ENCODE data around the gene FBXO11. TPM values are rescaled to one million over a fixed set of nuclear protein-coding genes. Genes with fewer than 3 reads are reported as not detected.
A peak's percentile ranks its signal among the peaks of the same experiment; 100 is the strongest.

The FBXO11 gene
- total and polyA plus RNA-seq, 9 donors: 37.1 to 56.2 (median 43.4) TPM

DNA sequence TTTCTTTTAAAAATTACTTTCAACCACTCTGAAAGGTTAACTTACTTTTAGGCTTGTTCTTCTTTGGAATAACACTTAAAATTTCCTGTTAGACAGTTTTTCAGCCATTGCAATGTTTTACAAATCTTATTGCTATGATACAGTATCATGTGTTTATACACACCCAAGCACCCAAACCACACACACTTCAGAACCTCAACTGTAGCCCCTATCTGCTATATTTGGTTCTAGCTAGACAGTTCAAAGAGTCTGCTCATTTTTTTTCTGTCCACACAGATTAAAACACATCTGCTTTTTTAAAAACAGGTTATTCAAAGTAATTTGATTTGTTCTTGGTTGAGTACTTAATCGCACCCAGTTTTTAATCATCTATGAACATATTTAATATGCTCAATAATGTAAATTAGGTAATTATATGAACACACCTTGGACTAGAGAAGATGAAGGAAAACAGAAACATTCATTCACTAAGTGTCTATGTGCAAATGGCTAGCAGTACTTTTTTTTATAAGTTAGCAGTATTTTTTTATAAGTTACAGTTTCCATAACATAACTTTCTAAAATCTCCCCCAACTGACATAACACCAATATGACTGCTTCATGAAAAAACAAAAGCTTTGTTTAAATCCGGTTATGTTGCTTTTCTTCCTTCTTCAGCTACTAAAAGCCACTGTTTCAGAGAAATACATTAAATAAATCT, 17.6 kb downstream of the FBXO11 start:
- no peaks in the 10 kb centered on the region for H3K9me3 ChIP-seq (replicated peaks; ENCODE audit: control insufficient read depth, low read depth, low read length)
- no peak overlapping the region for H3K27ac ChIP-seq (ENCODE audit: low read length)
- H3K4me1 ChIP-seq (ENCODE audit: control insufficient read depth, insufficient read depth, low read length): no peaks in the 10 kb centered on the region
- WGBS (ENCODE audit: insufficient coverage): no CpG with 5 or more reads among the region's 2 CpGs
- DNase-seq: no peak
- no peaks in the 10 kb centered on the region for H3K27me3 ChIP-seq (ENCODE audit: control insufficient read depth, insufficient read depth, low read length)
- H3K36me3 ChIP-seq (ENCODE audit: control insufficient read depth, insufficient read depth, low read length): peaks cover 2% of the 10 kb centered on the region
- H3K4me3 ChIP-seq (ENCODE audit: low read length): no peak overlapping the region

- no CpG with 5 or more reads among the region's 1 CpG for WGBS (ENCODE audit: insufficient coverage)
- Histone ChIP-seq H3K36me3 (ENCODE audit: control insufficient read depth, insufficient read depth, low read length) (peaks cover 3% of the 10 kb centered on the region), H3K9me3 (replicated peaks; ENCODE audit: control insufficient read depth, low read depth, low read length) (no peaks in the 10 kb centered on the region), H3K27me3 (ENCODE audit: control insufficient read depth, insufficient read depth, low read length) (no peaks in the 10 kb centered on the region), H3K4me1 (ENCODE audit: control insufficient read depth, insufficient read depth, low read length) (no peaks in the 10 kb centered on the region), H3K27ac (ENCODE audit: low read length) (no peak overlapping the region), H3K4me3 (ENCODE audit: low read length) (no peak overlapping the region)
- no peak for DNase-seq
Measured at GRCh38 chr2:47876912-47877311, 29.4 kb downstream of the FBXO11 start.

GRCh38 chr2:47872941-47873340, 33.4 kb downstream of the FBXO11 start:
- Histone ChIP-seq H3K27ac (ENCODE audit: low read length) (no peak overlapping the region), H3K27me3 (ENCODE audit: control insufficient read depth, insufficient read depth, low read length) (no peaks in the 10 kb centered on the region), H3K4me3 (ENCODE audit: low read length) (no peak overlapping the region), H3K9me3 (replicated peaks; ENCODE audit: control insufficient read depth, low read depth, low read length) (no peaks in the 10 kb centered on the region), H3K4me1 (ENCODE audit: control insufficient read depth, insufficient read depth, low read length) (no peaks in the 10 kb centered on the region), H3K36me3 (ENCODE audit: control insufficient read depth, insufficient read depth, low read length) (peaks cover 7% of the 10 kb centered on the region)
- 92% methylated on average over 2 of the region's 2 CpGs for WGBS (ENCODE audit: insufficient coverage)
- no peak for DNase-seq

DNA sequence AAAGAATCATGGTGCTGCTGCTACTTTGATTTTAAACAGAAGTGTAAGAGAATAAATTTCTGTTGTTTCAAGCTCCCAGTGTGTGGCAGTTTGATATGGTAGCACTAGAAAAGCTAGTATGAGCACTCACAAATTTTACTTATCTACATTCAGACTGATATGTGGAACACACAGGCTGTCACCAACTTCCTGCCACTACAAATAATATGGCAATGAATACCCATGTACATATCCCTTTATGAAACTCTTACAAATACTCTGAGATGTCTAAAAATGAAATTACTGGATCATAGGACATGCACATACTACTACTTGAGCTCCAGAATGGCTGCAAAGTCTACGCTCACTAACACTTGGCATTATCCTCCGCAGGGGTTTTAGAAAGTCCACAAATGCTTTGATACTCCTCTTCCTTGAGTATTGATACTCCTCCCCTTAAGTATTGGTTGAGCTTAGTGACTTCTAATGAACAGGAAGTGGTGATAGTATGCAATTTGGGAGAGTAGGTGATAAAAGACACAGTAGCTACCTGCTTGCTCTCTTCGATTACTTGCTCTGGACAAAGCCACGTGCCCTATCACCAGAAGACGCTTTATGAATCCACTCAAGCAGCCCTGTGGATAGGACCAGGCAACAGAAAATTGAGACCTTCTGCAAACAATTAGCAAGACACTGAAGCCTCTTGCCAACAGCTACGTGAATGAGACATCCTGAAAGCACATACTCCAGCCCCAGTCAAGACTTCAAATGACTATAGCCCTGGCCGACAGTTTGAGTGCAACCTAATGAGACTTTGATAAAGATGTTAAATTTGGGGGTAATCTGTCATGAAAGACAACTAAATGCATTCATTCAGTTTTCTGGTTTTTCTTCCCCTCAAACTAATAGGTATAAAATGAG, 35.4 kb downstream of the FBXO11 start:
- H3K27me3 ChIP-seq (ENCODE audit: control insufficient read depth, insufficient read depth, low read length): no peaks in the 10 kb centered on the region
- H3K4me3 ChIP-seq (ENCODE audit: low read length): no peak overlapping the region
- H3K27ac ChIP-seq (ENCODE audit: low read length): no peak overlapping the region
- no peaks in the 10 kb centered on the region for H3K4me1 ChIP-seq (ENCODE audit: control insufficient read depth, insufficient read depth, low read length)
- DNase-seq: no peak
- WGBS (ENCODE audit: insufficient coverage): 79% methylated on average over 2 of the region's 7 CpGs
- H3K36me3 ChIP-seq (ENCODE audit: control insufficient read depth, insufficient read depth, low read length): peaks cover 7% of the 10 kb centered on the region
- H3K9me3 ChIP-seq (replicated peaks; ENCODE audit: control insufficient read depth, low read depth, low read length): no peaks in the 10 kb centered on the region

DNA sequence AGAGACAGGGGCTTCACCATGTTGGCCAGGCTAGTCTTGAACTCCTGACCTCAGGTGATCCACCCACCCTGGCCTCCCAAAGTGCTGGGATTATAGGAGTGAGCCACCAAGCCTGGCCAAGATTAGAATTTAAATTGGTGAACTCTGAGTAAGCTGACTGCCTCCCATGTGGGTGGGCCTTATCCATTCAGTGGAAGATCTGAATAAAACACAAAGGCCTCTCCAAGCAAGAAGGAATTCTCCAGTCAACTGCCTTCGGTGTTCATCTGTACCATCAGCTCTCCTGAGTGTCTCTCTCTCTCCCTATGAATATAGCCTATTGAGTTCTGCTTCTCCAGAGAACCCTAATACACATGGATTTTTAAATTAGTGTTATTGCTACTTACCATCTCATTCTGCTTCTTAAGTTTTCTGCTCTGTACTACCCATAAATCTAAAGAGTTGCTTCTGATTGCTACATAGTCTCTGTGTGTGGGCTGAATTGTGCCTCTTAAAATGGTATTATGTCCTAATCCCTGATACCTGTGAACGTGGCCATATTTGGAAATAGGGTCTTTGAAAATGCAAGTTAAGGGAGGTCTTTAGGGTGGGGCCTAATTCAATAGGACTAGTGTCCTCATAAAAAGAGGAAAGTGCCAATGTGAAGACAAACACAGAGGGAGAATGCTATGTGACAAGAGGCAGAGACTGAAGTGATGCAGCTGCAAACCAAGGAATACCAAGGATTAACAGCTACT, 36.3 kb downstream of the FBXO11 start:
- Histone ChIP-seq H3K4me3 (ENCODE audit: low read length) (no peak overlapping the region), H3K4me1 (ENCODE audit: control insufficient read depth, insufficient read depth, low read length) (no peaks in the 10 kb centered on the region), H3K36me3 (ENCODE audit: control insufficient read depth, insufficient read depth, low read length) (peaks cover 7% of the 10 kb centered on the region), H3K27me3 (ENCODE audit: control insufficient read depth, insufficient read depth, low read length) (no peaks in the 10 kb centered on the region), H3K27ac (ENCODE audit: low read length) (no peak overlapping the region), H3K9me3 (replicated peaks; ENCODE audit: control insufficient read depth, low read depth, low read length) (no peaks in the 10 kb centered on the region)
- WGBS (ENCODE audit: insufficient coverage): 83% methylated on average over 1 of the region's 2 CpGs
- DNase-seq: no peak

- H3K4me3 ChIP-seq (ENCODE audit: low read length): no peak overlapping the region
- H3K36me3 ChIP-seq (ENCODE audit: control insufficient read depth, insufficient read depth, low read length): peaks cover 7% of the 10 kb centered on the region
- H3K27me3 ChIP-seq (ENCODE audit: control insufficient read depth, insufficient read depth, low read length): no peaks in the 10 kb centered on the region
- H3K27ac ChIP-seq (ENCODE audit: low read length): no peak overlapping the region
- no peaks in the 10 kb centered on the region for H3K4me1 ChIP-seq (ENCODE audit: control insufficient read depth, insufficient read depth, low read length)
- WGBS (ENCODE audit: insufficient coverage): 73% methylated on average over 3 of the region's 7 CpGs
- DNase-seq: no peak
- no peaks in the 10 kb centered on the region for H3K9me3 ChIP-seq (replicated peaks; ENCODE audit: control insufficient read depth, low read depth, low read length)
Measured at GRCh38 chr2:47868611-47869352, 37.5 kb downstream of the FBXO11 start.

GRCh38 chr2:47867205-47867604, 39.1 kb downstream of the FBXO11 start:
- no CpG with 5 or more reads among the region's 2 CpGs for WGBS (ENCODE audit: insufficient coverage)
- H3K4me3 ChIP-seq (ENCODE audit: low read length): no peak overlapping the region
- H3K36me3 ChIP-seq (ENCODE audit: control insufficient read depth, insufficient read depth, low read length): peaks cover 6% of the 10 kb centered on the region
- H3K4me1 ChIP-seq (ENCODE audit: control insufficient read depth, insufficient read depth, low read length): no peaks in the 10 kb centered on the region
- H3K27me3 ChIP-seq (ENCODE audit: control insufficient read depth, insufficient read depth, low read length): no peaks in the 10 kb centered on the region
- H3K9me3 ChIP-seq (replicated peaks; ENCODE audit: control insufficient read depth, low read depth, low read length): no peaks in the 10 kb centered on the region
- peak; percentile 76 for DNase-seq
- peak overlapping the region; percentile 42 for H3K27ac ChIP-seq (ENCODE audit: low read length)

DNA sequence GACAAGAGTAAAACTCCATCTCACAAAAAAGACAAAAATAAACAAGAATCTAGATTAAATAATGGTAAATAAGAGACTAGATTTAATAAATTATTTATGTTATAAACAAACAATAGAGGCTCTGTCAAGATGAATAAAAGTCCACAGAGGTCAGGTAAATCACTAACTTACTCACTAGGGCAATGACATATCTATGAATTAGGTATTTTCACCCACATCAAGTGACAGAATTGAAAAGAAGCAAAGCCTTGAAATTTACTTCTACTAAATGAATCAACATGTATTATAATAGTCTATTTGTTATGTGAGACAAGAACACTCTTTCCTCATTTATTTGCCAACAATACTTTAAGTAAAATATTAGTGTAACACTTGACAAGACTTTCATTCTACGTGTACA, 41.7 kb downstream of the FBXO11 start:
- DNase-seq: no peak
- Histone ChIP-seq H3K27ac (ENCODE audit: low read length) (no peak overlapping the region), H3K36me3 (ENCODE audit: control insufficient read depth, insufficient read depth, low read length) (peaks cover 6% of the 10 kb centered on the region), H3K4me3 (ENCODE audit: low read length) (no peak overlapping the region), H3K9me3 (replicated peaks; ENCODE audit: control insufficient read depth, low read depth, low read length) (no peaks in the 10 kb centered on the region), H3K4me1 (ENCODE audit: control insufficient read depth, insufficient read depth, low read length) (no peaks in the 10 kb centered on the region), H3K27me3 (ENCODE audit: control insufficient read depth, insufficient read depth, low read length) (no peaks in the 10 kb centered on the region)
- WGBS (ENCODE audit: insufficient coverage): no CpG with 5 or more reads among the region's 1 CpG

DNA sequence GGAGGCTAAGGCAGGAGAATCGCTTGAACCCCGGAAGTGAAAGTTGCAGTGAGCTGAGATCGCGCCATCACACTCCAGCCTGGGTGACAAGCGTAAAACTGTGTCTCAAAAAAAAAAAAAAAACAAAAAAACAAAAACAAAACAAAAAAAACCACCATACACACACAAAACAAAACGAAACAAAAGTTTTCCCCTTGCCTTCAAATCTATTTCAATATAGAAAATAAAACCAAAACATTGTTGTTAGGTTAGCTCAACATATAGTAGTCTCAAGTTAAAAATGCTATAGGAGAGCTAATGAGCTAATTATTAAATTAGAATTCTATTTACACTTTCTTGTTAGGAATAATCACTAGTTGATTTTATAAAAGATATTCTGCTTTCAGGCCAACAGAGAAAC, 43.3 kb downstream of the FBXO11 start:
- H3K36me3 ChIP-seq (ENCODE audit: control insufficient read depth, insufficient read depth, low read length): peaks cover 4% of the 10 kb centered on the region
- no peak overlapping the region for H3K4me3 ChIP-seq (ENCODE audit: low read length)
- no peak overlapping the region for H3K27ac ChIP-seq (ENCODE audit: low read length)
- DNase-seq: no peak
- no peaks in the 10 kb centered on the region for H3K4me1 ChIP-seq (ENCODE audit: control insufficient read depth, insufficient read depth, low read length)
- 92% methylated on average over 2 of the region's 6 CpGs for WGBS (ENCODE audit: insufficient coverage)
- no peaks in the 10 kb centered on the region for H3K9me3 ChIP-seq (replicated peaks; ENCODE audit: control insufficient read depth, low read depth, low read length)
- H3K27me3 ChIP-seq (ENCODE audit: control insufficient read depth, insufficient read depth, low read length): no peaks in the 10 kb centered on the region

All from muscle of leg (tissue), 11 donors.